Skin epidermis (tissue), 12 donors: ENCODE data around the gene NPY2R.

Experiments used
- H3K27ac ChIP-seq, 21 experiments: fragments of 200-600 bp; sonication (generic) in 11 of 21; one replicate each; pipeline ENCODE4 v1.5.0; 2020; ENCODE audit warnings: mild to moderate bottlenecking in 3 of 21, inconsistent platforms in 2 of 21, moderate library complexity in 2 of 21
- H3K4me3 ChIP-seq, 7 experiments: fragments of 200-600 bp; sonication (generic) in 2 of 7; one replicate each; pipeline ENCODE4 v1.5.0; 2020; ENCODE audit warnings: inconsistent platforms in 2 of 7, mild to moderate bottlenecking in 2 of 7, moderate library complexity in 1 of 7

The NPY2R gene

GRCh38 chr4:155208258-155209054 lies at the start of gene NPY2R:
Gene NPY2R, plus strand, starts transcription at chr4:155208636. Its CDS starts 5,304 bp downstream, at chr4:155213940.
- Histone ChIP-seq H3K4me3 (no peak within 1 kb of the TSS), H3K27ac (no peak within 1 kb of the TSS)

- no peak overlapping the region for H3K4me3 ChIP-seq
- no peak overlapping the region for H3K27ac ChIP-seq
These were observed 47.1 kb upstream of the NPY2R start for GRCh38 chr4:155161357-155161756.

GRCh38 chr4:155164718-155165117 lies 43.7 kb upstream of the NPY2R start:
- no peak overlapping the region for H3K4me3 ChIP-seq
- no peak overlapping the region for H3K27ac ChIP-seq

- Histone ChIP-seq H3K27ac (no peak overlapping the region), H3K4me3 (no peak overlapping the region)
These were observed 37.9 kb upstream of the NPY2R start for GRCh38 chr4:155170569-155170968.

GRCh38 chr4:155173371-155173770 lies 35.1 kb upstream of the NPY2R start:
- no peak overlapping the region for H3K4me3 ChIP-seq
- H3K27ac ChIP-seq = no peak overlapping the region

- H3K4me3 ChIP-seq = no peak overlapping the region
- no peak overlapping the region for H3K27ac ChIP-seq
These were observed 33.8 kb upstream of the NPY2R start for GRCh38 chr4:155174668-155175067.

- Histone ChIP-seq H3K27ac (no peak overlapping the region), H3K4me3 (no peak overlapping the region)
These were observed 29.2 kb upstream of the NPY2R start for GRCh38 chr4:155179216-155179615.

- H3K4me3 ChIP-seq = no peak overlapping the region
These were observed 21.5 kb upstream of the NPY2R start for GRCh38 chr4:155186972-155187371.

GRCh38 chr4:155187989-155188388 lies 20.4 kb upstream of the NPY2R start:
- Histone ChIP-seq H3K27ac (no peak overlapping the region), H3K4me3 (no peak overlapping the region)

More at GRCh38 chr4:155186972-155187371, 21.5 kb upstream of the NPY2R start:
- H3K27ac ChIP-seq = no peak overlapping the region

GRCh38 chr4:155190099-155190498 lies 18.3 kb upstream of the NPY2R start:
- no peak overlapping the region for H3K4me3 ChIP-seq
- no peak overlapping the region for H3K27ac ChIP-seq

- Histone ChIP-seq H3K4me3 (no peak overlapping the region), H3K27ac (no peak overlapping the region)
These were observed 10.7 kb upstream of the NPY2R start for GRCh38 chr4:155197757-155198156.

- Histone ChIP-seq H3K27ac (no peak overlapping the region), H3K4me3 (no peak overlapping the region)
These were observed 740 bp upstream of the NPY2R start for GRCh38 chr4:155207534-155208257.

GRCh38 chr4:155220025-155220424 lies 11.6 kb downstream of the NPY2R start:
- Histone ChIP-seq H3K27ac (no peak overlapping the region), H3K4me3 (no peak overlapping the region)

- Histone ChIP-seq H3K27ac (no peak overlapping the region), H3K4me3 (no peak overlapping the region)
These were observed 18.7 kb downstream of the NPY2R start for GRCh38 chr4:155227131-155227530.

GRCh38 chr4:155228713-155229112 lies 20.3 kb downstream of the NPY2R start:
- no peak overlapping the region for H3K27ac ChIP-seq
- H3K4me3 ChIP-seq = no peak overlapping the region

- H3K27ac ChIP-seq = no peak overlapping the region
- H3K4me3 ChIP-seq = no peak overlapping the region
These were observed 24.0 kb downstream of the NPY2R start for GRCh38 chr4:155232432-155232831.

GRCh38 chr4:155234206-155234605 lies 25.8 kb downstream of the NPY2R start:
- Histone ChIP-seq H3K27ac (no peak overlapping the region), H3K4me3 (no peak overlapping the region)

GRCh38 chr4:155237567-155237966 lies 29.1 kb downstream of the NPY2R start:
- Histone ChIP-seq H3K4me3 (no peak overlapping the region), H3K27ac (no peak overlapping the region)

GRCh38 chr4:155241225-155241624 lies 32.8 kb downstream of the NPY2R start:
- Histone ChIP-seq H3K4me3 (no peak overlapping the region), H3K27ac (no peak overlapping the region)

- Histone ChIP-seq H3K4me3 (no peak overlapping the region), H3K27ac (no peak overlapping the region)
These were observed 33.2 kb downstream of the NPY2R start for GRCh38 chr4:155241664-155242063.

GRCh38 chr4:155245105-155245504 lies 36.7 kb downstream of the NPY2R start:
- H3K4me3 ChIP-seq = no peak overlapping the region
- no peak overlapping the region for H3K27ac ChIP-seq
